H1 (cell line): ENCODE data around the gene PLEKHN1.

Experiments used
- CEBPB ChIP-seq: IDR thresholded peaks from 2 replicates; pipeline ENCODE4 v1.6.1; 2012; ENCODE audit warnings: low read depth, low read length
- CREB1 ChIP-seq: IDR thresholded peaks from 2 replicates; pipeline ENCODE4 v1.6.1; 2012; ENCODE audit warnings: inconsistent platforms
- CTCF ChIP-seq, 3 experiments: IDR thresholded peaks; 1 replicate in 2 of 3; 2 replicates in 1 of 3; pipeline versions ENCODE4 v1.5.1 to v1.6.1; 2011; ENCODE audit warnings: low read length in 3 of 3, mild to moderate bottlenecking in 3 of 3, inconsistent platforms in 2 of 3, low read depth in 1 of 3, moderate library complexity in 1 of 3; ENCODE audit not compliant: insufficient read depth in 1 of 3; ENCODE audit errors: control extremely low read depth in 1 of 3
- E2F6 ChIP-seq: IDR thresholded peaks from 2 replicates; pipeline ENCODE4 v1.6.1; 2012; ENCODE audit warnings: inconsistent platforms
- GABPA ChIP-seq: IDR thresholded peaks from 2 replicates; pipeline ENCODE4 v1.6.1; 2011; ENCODE audit warnings: mild to moderate bottlenecking, low read length, moderate library complexity, borderline replicate concordance; ENCODE audit not compliant: insufficient read depth
- MAX ChIP-seq: IDR thresholded peaks from 2 replicates; pipeline ENCODE4 v1.6.1; 2012; ENCODE audit warnings: inconsistent platforms
- POLR2A ChIP-seq, 2 experiments: IDR thresholded peaks; 1 replicate in 1 of 2; 2 replicates in 1 of 2; pipeline ENCODE4 v1.6.1; 2011; ENCODE audit warnings: low read depth in 2 of 2, low read length in 2 of 2, mild to moderate bottlenecking in 2 of 2; ENCODE audit errors: control extremely low read depth in 1 of 2
- RAD21 ChIP-seq, 2 experiments: IDR thresholded peaks in 1 of 2; conservative IDR thresholded peaks in 1 of 2; 2 replicates each; pipeline ENCODE4 v1.6.1; 2011; ENCODE audit warnings: low read depth in 2 of 2, low read length in 2 of 2, improper control_type of control experiment in 1 of 2, inconsistent platforms in 1 of 2, mild to moderate bottlenecking in 1 of 2, moderate library complexity in 1 of 2
- SP1 ChIP-seq: IDR thresholded peaks from 2 replicates; pipeline ENCODE4 v1.6.1; 2011; ENCODE audit warnings: low read depth, low read length
- ZNF274 ChIP-seq: IDR thresholded peaks from 2 replicates; pipeline ENCODE4 v1.7.0; 2012; ENCODE audit warnings: low read length, borderline replicate concordance; ENCODE audit errors: extremely low read depth

DNA sequence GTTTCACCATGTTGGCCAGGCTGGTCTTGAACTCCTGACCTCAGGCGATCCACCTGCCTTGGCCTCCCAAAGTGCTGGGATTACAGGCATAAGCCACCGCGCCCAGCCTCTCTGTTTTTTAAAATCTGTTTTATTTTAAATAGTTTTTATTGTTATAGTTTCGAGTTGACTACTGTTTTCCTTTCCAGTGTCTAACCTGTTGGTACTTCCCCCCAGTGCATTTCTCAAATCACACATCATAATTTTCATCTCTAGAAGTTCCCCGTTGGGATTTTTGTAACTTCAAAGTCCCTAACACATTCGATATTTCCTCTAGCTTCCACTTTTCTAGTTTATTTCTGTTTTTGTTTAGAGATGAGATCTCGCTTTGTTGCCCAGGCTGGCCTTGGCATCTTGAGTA, 26.1 kb downstream of the PLEKHN1 start:
- no peak for TF ChIP-seq E2F6
- no peak for TF ChIP-seq CEBPB
- no peak for TF ChIP-seq MAX
- TF ChIP-seq RAD21 (IDR thresholded peaks at IDR 0.05 in 1 of 2, conservative IDR thresholded peaks at IDR 0.05 in 1 of 2; ENCODE audit: low read depth in 2 of 2, low read length in 2 of 2), result no peak
- no peak for TF ChIP-seq SP1
- TF ChIP-seq CTCF (IDR thresholded peaks at IDR 0.05; ENCODE audit: control extremely low read depth in 1 of 3, insufficient read depth in 1 of 3, low read depth in 1 of 3, low read length in 3 of 3), result no peak
- no peak for TF ChIP-seq POLR2A (IDR thresholded peaks at IDR 0.05; ENCODE audit: control extremely low read depth in 1 of 2, low read depth in 2 of 2, low read length in 2 of 2)
- TF ChIP-seq CREB1, result no peak
- TF ChIP-seq ZNF274, result no peak
- no peak for TF ChIP-seq GABPA
